CD4-positive, alpha-beta T cell treated with Interleukin-17A for 1 hour (primary cell): ENCODE measurements around the gene SARM1.
"Not testable (repeated sequence)": the region's sequence is repeated elsewhere in the genome, so short reads cannot be mapped to it uniquely, and the experiment has no call there.

Experiments used
- DNase-seq: peaks from one replicate; pipeline ENCODE4 v3.0.0-alpha.2; 2020

Gene SARM1

GRCh38 chr17:28433721-28434120 is 62.2 kb downstream of the SARM1 start:
- no peak for DNase-seq

DNA sequence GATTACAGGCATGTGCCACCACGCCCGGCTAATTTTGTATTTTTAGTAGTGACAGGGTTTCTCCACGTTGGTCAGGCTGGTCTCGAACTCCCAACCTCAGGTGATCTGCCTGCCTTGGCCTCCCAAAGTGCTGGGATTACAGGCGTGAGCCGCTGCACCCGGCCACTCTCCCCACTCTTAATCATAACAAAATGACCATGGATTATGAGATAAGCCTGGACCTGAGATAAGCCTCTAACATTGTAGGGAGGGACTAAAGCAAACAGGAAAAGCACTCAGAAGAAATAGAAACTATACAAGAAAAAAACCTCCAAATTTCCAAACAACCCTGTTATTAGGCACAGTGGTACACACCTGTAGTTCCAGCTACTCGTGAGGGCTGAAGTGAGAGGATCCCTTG is 62.8 kb downstream of the SARM1 start:
- DNase-seq = not testable (repeated sequence)

GRCh38 chr17:28443901-28444638 is 72.6 kb downstream of the SARM1 start:
- no peak for DNase-seq

DNA sequence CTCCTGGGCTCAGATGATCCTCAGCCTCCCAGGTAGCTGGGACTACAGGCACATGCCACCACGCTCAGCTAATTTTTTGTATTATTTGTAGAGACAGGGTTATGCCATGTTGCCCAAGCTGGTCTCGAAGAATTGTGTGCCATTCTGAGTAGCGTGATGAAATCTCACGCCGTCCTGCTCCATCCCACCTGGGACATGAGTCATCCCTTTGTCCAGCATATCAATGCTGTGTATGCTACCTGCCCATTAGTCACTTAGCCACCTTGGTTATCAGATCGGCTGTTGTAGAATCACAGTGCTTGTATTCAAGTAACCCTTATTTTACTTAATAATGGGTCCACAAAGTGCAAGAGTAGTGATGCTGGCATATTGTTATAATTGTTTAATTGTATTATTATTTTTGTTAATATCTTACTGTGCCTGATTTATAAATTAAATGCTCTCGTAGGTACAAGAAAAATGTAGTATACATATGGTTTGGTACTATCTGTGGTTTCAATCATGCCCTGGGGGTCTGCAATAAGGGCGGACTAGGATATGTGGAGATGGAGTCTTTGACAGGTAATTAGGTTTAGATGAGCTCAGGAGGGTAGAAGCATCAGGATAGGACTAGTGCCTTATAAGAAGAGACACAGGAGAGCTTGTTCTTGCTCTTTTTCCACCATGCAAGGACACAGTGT is 75.4 kb downstream of the SARM1 start:
- no peak for DNase-seq

- no peak for DNase-seq
These were observed 75.9 kb downstream of the SARM1 start for GRCh38 chr17:28447396-28447760.

- no peak for DNase-seq
These were observed 78.4 kb downstream of the SARM1 start for GRCh38 chr17:28449859-28450258.
